HG03097 (cell line): ENCODE data around the gene GAN.
"Not testable (repeated sequence)": the region's sequence is repeated elsewhere in the genome, so short reads cannot be mapped to it uniquely, and the experiment has no call there.

ENCODE experiments used
- ATAC-seq: cut with Tn5 transposase; IDR thresholded peaks from one replicate; pipeline ENCODE4 v1.9.1; 2021; ENCODE audit not compliant: unreplicated experiment, low FRiP score

GAN gene

GRCh38 chr16:81421536-81421935 lies 106.8 kb downstream of the GAN start:
- ATAC-seq: no peak

DNA sequence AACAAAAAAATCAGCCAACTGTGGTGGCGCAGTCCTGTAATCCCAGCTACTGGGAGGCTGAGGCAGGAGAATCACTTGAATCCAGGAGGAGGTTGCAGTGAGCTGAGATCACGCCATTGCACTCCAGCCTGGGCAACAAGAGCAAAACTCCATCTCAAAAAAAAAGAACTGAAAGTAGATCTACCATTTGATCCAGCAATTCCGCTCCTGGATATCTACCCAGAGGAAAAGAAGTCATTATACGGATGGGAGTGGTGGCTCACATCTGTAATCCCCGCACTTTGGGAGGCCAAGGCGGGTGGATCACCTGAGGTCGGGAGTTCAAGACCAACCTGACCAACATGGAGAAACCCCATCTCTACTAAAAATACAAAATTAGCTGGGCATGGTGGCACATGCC lies 107.4 kb downstream of the GAN start:
- ATAC-seq: not testable (repeated sequence)

- no peak for ATAC-seq
Measured at GRCh38 chr16:81424771-81425170, 110.0 kb downstream of the GAN start.

- ATAC-seq: no peak
Measured at GRCh38 chr16:81427219-81427618, 112.5 kb downstream of the GAN start.

GRCh38 chr16:81429045-81429521 lies 114.3 kb downstream of the GAN start:
- no peak for ATAC-seq

DNA sequence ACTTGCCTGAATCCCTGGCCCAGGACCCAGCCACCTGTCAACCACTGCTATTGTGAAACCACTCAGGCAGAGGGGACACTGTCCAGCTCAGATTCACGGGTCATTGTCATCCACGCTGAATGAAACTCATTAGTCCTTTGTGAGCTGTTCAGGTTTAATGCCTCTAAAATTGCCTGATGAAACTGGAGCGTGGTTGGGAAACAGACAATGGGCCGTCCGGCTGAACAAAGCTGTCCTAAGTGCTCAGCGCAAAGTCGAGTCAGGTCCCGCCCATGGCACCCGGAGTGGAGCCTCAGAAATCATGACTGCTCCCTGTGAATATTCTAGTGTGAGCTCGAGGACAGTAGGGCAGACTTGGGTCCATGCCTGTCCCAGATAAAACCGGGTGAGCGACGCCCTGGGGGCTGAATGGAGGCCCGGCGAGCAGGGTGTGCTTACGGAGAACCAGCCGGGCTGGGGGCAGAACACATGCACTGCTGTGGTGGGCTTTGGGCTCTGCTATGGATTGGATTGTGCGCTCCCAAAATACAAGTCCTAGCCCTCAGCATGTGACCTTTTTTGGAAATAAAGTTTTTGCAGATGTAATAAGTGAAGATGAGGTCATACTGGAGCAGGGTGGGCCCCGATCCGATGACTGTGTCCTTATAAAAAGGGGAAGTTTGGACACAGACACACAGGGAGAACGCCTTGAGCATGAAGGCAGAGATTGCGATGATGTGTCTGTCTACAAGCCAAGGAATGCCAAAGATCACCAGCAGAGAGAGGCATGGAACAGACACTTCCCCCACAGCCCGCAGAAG lies 117.0 kb downstream of the GAN start:
- no peak for ATAC-seq

GRCh38 chr16:81432937-81433557 lies 118.3 kb downstream of the GAN start:
- no peak for ATAC-seq

- ATAC-seq: no peak
Measured at GRCh38 chr16:81435103-81435502, 120.3 kb downstream of the GAN start.

- ATAC-seq: no peak
Measured at GRCh38 chr16:81435567-81435966, 120.8 kb downstream of the GAN start.

DNA sequence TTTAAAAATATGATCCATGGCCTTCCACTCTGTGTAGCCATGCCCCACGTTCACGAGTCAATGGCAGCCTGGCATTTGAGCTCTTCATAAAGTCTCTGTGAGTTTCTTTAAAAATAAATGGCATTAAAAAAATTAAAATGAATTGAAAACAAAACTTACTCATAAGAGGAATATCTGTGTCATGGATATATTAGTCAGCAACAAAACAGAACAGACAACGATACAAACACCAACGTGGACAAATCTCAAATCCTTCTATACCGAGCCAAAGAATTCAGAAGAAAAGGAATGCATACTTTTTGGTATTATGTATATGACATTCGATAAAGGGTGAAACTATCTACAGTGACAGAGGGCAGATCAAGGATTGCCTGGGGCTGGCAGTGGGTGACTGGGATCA lies 121.6 kb downstream of the GAN start:
- ATAC-seq: no peak

DNA sequence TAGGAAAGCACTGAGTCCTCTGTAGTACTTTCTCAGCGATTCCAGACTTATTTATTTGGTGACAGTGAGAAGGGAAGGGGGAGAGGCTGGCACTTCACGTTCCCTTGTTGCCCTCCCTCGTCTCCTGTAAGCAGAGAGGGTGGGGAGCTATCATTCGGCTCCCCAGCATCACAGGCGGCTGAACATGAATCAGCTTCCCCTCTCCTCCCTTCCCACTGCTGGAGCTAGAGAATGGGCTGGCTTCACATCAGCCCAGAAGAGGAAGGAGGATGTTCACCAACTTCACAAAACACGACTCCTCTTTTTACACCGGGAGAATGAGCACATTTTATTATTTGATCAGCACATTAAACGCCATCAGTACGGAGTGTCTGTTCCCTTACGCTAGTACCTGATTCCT lies 123.1 kb downstream of the GAN start:
- ATAC-seq: no peak
